ENCODE results near the gene ADNP2. TPM values are rescaled to one million over a fixed set of nuclear protein-coding genes. Genes with fewer than 3 reads are reported as not detected.

The ADNP2 gene
- total and polyA plus RNA-seq, 2 of the 13 experiments (the other 11 are each of a cell fraction or from before 2014, with no cell fraction given), result 10.8 to 25.5 TPM

DNA sequence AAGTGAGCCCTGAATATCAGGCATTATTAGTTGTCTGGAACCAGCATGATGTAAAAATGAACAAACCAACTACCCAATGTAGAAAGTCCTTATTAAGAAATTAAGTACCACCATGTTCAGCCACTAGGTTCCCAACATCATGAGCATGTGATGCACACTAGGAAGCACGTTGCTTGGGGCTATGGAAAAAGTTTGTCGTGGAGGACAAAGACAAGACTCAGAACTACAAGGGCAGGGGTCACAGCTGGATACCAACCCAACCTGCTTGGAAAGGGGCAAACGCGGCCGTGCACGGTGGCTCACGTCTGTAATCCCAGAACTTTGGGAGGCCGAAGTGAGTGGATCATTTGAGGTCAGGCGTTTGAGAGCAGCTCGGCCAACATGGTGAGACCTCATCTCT lies 64.0 kb downstream of the ADNP2 start (continued):
- TF ChIP-seq, protein P1, sequence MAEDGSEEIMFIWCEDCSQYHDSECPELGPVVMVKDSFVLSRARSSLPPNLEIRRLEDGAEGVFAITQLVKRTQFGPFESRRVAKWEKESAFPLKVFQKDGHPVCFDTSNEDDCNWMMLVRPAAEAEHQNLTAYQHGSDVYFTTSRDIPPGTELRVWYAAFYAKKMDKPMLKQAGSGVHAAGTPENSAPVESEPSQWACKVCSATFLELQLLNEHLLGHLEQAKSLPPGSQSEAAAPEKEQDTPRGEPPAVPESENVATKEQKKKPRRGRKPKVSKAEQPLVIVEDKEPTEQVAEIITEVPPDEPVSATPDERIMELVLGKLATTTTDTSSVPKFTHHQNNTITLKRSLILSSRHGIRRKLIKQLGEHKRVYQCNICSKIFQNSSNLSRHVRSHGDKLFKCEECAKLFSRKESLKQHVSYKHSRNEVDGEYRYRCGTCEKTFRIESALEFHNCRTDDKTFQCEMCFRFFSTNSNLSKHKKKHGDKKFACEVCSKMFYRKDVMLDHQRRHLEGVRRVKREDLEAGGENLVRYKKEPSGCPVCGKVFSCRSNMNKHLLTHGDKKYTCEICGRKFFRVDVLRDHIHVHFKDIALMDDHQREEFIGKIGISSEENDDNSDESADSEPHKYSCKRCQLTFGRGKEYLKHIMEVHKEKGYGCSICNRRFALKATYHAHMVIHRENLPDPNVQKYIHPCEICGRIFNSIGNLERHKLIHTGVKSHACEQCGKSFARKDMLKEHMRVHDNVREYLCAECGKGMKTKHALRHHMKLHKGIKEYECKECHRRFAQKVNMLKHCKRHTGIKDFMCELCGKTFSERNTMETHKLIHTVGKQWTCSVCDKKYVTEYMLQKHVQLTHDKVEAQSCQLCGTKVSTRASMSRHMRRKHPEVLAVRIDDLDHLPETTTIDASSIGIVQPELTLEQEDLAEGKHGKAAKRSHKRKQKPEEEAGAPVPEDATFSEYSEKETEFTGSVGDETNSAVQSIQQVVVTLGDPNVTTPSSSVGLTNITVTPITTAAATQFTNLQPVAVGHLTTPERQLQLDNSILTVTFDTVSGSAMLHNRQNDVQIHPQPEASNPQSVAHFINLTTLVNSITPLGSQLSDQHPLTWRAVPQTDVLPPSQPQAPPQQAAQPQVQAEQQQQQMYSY (CRISPR knock-in tag; IDR thresholded peaks at IDR 0.05), result no peak
- TF ChIP-seq SP140L (CRISPR knock-in tag; IDR thresholded peaks at IDR 0.05; ENCODE audit: borderline replicate concordance) (no peak), CBFB (CRISPR knock-in tag; IDR thresholded peaks at IDR 0.05) (no peak), ZBTB3 (CRISPR knock-in tag; IDR thresholded peaks at IDR 0.05; ENCODE audit: borderline replicate concordance, low read depth) (no peak), CHCHD3 (CRISPR knock-in tag; IDR thresholded peaks at IDR 0.05) (no peak), ZNF7 (CRISPR knock-in tag; IDR thresholded peaks at IDR 0.05) (no peak)
- TF ChIP-seq, protein P2, sequence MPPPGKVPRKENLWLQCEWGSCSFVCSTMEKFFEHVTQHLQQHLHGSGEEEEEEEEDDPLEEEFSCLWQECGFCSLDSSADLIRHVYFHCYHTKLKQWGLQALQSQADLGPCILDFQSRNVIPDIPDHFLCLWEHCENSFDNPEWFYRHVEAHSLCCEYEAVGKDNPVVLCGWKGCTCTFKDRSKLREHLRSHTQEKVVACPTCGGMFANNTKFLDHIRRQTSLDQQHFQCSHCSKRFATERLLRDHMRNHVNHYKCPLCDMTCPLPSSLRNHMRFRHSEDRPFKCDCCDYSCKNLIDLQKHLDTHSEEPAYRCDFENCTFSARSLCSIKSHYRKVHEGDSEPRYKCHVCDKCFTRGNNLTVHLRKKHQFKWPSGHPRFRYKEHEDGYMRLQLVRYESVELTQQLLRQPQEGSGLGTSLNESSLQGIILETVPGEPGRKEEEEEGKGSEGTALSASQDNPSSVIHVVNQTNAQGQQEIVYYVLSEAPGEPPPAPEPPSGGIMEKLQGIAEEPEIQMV (CRISPR knock-in tag; IDR thresholded peaks at IDR 0.05; ENCODE audit: low read depth), result no peak
- TF ChIP-seq, protein P3, sequence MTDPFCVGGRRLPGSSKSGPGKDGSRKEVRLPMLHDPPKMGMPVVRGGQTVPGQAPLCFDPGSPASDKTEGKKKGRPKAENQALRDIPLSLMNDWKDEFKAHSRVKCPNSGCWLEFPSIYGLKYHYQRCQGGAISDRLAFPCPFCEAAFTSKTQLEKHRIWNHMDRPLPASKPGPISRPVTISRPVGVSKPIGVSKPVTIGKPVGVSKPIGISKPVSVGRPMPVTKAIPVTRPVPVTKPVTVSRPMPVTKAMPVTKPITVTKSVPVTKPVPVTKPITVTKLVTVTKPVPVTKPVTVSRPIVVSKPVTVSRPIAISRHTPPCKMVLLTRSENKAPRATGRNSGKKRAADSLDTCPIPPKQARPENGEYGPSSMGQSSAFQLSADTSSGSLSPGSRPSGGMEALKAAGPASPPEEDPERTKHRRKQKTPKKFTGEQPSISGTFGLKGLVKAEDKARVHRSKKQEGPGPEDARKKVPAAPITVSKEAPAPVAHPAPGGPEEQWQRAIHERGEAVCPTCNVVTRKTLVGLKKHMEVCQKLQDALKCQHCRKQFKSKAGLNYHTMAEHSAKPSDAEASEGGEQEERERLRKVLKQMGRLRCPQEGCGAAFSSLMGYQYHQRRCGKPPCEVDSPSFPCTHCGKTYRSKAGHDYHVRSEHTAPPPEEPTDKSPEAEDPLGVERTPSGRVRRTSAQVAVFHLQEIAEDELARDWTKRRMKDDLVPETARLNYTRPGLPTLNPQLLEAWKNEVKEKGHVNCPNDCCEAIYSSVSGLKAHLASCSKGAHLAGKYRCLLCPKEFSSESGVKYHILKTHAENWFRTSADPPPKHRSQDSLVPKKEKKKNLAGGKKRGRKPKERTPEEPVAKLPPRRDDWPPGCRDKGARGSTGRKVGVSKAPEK (CRISPR knock-in tag; IDR thresholded peaks at IDR 0.05; ENCODE audit: borderline replicate concordance), result no peak
